ENCODE results near the gene ABCA5.

ABCA5 gene

DNA sequence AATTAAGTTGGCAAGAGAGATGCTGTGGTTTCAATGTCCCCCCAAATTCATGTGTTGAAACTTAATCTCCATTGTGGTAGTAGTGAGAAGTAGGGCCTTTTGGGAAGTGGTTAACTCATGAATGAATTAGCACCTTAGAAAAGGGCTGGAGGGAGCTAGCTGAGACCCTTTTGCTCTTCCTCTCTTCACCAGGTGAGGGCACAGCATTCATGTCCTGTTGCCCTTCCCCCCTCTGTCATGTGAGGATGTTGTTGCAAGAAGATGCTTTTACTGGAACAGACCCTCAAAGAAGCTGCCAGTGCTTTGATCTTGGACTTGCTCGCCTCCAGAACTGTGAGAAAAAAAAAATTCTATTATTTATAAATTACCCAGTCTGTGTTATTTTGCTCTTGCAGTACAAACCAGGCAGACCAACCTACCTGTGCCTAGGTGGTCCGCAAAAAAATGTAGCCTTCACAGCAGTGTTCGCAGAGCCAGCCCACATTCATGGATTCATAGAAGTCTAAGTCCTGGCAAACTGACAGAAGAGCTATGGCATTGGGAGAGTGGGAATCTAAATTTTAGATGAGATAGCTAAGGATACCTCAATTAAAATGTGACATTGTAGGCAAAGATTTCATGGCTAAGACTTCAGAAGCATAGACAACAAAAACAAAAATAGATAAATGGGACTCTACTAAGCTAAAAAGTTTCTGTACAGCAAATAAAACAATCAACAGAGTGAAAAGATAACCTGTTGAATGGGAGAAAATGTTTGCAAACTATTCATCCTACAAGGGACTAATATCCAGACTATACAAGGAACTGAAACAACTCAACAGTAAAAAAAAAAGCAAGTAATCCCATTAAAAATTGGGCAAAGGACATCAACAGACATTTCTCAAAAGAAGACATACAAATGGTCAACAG is 32.0 kb upstream of the ABCA5 start:
- no peak for DNase-seq (ENCODE audit: low spot score)
- TF ChIP-seq, protein P1, sequence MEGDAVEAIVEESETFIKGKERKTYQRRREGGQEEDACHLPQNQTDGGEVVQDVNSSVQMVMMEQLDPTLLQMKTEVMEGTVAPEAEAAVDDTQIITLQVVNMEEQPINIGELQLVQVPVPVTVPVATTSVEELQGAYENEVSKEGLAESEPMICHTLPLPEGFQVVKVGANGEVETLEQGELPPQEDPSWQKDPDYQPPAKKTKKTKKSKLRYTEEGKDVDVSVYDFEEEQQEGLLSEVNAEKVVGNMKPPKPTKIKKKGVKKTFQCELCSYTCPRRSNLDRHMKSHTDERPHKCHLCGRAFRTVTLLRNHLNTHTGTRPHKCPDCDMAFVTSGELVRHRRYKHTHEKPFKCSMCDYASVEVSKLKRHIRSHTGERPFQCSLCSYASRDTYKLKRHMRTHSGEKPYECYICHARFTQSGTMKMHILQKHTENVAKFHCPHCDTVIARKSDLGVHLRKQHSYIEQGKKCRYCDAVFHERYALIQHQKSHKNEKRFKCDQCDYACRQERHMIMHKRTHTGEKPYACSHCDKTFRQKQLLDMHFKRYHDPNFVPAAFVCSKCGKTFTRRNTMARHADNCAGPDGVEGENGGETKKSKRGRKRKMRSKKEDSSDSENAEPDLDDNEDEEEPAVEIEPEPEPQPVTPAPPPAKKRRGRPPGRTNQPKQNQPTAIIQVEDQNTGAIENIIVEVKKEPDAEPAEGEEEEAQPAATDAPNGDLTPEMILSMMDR (IDR thresholded peaks at IDR 0.05; ENCODE audit: borderline replicate concordance, control extremely low read depth, extremely low read depth, insufficient read depth, missing control alignments): peak; percentile 6
- in situ Hi-C loops (cut with MboI; ENCODE audit: low sequenced_read_pairs, unreplicated experiment): no loop called here

- TF ChIP-seq, protein P1 (IDR thresholded peaks at IDR 0.05; ENCODE audit: borderline replicate concordance, control extremely low read depth, extremely low read depth, insufficient read depth, missing control alignments): no peak
- no peak for DNase-seq (ENCODE audit: low spot score)
- in situ Hi-C loops (cut with MboI; ENCODE audit: low sequenced_read_pairs, unreplicated experiment): no loop called here
Measured at GRCh38 chr17:69357701-69358100, 30.8 kb upstream of the ABCA5 start.

DNA sequence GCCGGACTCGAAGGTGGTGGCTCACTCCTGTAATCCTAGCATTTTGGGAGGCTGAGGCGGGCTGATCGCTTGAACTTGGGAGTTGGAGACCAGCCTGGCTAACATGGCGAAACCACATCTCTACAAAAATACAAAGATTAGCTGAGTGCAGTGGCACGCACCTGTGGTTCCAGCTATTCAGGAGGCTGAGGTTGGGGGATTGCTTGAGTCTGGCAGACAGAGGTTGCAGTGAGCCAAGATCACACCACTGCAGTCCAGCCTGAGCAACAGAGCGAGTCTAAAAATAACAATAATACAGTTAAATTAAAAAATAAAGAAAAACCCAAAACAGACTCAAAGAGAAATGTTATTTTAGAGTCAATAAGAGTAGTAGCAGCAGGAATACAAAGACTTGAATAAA is 29.7 kb upstream of the ABCA5 start:
- TF ChIP-seq, protein P1 (IDR thresholded peaks at IDR 0.05; ENCODE audit: borderline replicate concordance, control extremely low read depth, extremely low read depth, insufficient read depth, missing control alignments): no peak
- in situ Hi-C loops (cut with MboI; ENCODE audit: low sequenced_read_pairs, unreplicated experiment): no loop called here
- no peak for DNase-seq (ENCODE audit: low spot score)

- in situ Hi-C loops (cut with MboI; ENCODE audit: low sequenced_read_pairs, unreplicated experiment): no loop called here
- DNase-seq (ENCODE audit: low spot score): no peak
- TF ChIP-seq, protein P1 (IDR thresholded peaks at IDR 0.05; ENCODE audit: borderline replicate concordance, control extremely low read depth, extremely low read depth, insufficient read depth, missing control alignments): no peak
Measured at GRCh38 chr17:69350911-69351310, 24.0 kb upstream of the ABCA5 start.

- TF ChIP-seq, protein P1 (IDR thresholded peaks at IDR 0.05; ENCODE audit: borderline replicate concordance, control extremely low read depth, extremely low read depth, insufficient read depth, missing control alignments): no peak
- in situ Hi-C loops (cut with MboI; ENCODE audit: low sequenced_read_pairs, unreplicated experiment): no loop called here
Measured at GRCh38 chr17:69348429-69348828, 21.5 kb upstream of the ABCA5 start.

GRCh38 chr17:69346766-69347165 is 19.8 kb upstream of the ABCA5 start:
- no peak for DNase-seq (ENCODE audit: low spot score)
- TF ChIP-seq, protein P1 (IDR thresholded peaks at IDR 0.05; ENCODE audit: borderline replicate concordance, control extremely low read depth, extremely low read depth, insufficient read depth, missing control alignments): no peak
- in situ Hi-C loops (cut with MboI; ENCODE audit: low sequenced_read_pairs, unreplicated experiment): no loop called here

More at GRCh38 chr17:69348429-69348828, 21.5 kb upstream of the ABCA5 start:
- DNase-seq (ENCODE audit: low spot score): no peak

All from GM13976 (cell line).